EH (cell line): ENCODE measurements around the gene UBE2D2.

Experiments
- DNase-seq: peaks from one replicate; pipeline ENCODE4 v3.0.0-alpha.2; 2015; ENCODE audit warnings: low read depth

UBE2D2 gene

GRCh38 chr5:139660923-139661814 is 100.0 kb downstream of the UBE2D2 start:
- peak; percentile 97 for DNase-seq

GRCh38 chr5:139662617-139663016 is 101.5 kb downstream of the UBE2D2 start:
- no peak for DNase-seq

DNA sequence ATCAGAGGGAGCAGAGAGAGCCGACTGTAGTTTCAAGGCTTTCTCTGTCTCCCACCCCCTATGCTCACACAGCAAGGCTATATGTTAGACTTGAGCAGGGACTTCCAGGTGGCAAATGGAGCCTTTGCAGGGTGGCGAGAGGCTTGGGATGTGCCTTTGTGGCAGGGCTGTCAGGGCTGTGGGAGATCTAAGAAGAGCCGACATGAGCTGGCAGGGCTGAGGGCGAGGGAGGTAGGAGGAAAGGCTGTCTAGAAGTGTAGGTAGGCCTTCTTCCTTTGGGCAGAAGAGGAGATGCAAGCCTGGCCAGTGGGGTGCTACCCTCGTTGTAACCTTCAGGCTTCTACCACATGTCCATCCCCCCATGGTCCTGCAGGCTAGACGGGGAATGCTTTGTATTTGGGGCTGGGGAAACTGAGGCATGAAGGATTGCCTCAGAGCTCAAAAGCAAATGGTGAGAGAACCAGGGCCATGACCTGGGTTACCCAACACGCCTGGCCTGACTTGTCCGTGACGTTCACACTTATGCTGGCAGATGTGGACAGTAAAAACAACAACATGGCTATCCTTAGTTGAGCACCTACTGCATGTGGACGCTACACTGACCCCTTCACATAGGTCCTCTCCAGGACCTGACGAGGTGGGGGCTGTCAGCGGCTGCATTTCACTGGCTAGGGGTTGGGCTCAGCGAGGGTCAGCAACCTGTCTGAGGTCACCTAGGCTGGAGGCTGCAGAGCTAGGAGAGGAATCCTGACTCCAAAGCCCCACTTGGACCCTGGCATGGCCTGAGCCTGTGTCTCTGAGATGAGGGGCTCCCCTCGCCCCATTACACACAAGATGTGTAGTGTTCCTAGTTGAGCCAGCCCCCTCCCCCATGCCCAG is 102.3 kb downstream of the UBE2D2 start:
- DNase-seq: no peak

- no peak for DNase-seq
These were observed 103.1 kb downstream of the UBE2D2 start for GRCh38 chr5:139664086-139664693.

GRCh38 chr5:139664727-139665351 is 103.7 kb downstream of the UBE2D2 start:
- no peak for DNase-seq

DNA sequence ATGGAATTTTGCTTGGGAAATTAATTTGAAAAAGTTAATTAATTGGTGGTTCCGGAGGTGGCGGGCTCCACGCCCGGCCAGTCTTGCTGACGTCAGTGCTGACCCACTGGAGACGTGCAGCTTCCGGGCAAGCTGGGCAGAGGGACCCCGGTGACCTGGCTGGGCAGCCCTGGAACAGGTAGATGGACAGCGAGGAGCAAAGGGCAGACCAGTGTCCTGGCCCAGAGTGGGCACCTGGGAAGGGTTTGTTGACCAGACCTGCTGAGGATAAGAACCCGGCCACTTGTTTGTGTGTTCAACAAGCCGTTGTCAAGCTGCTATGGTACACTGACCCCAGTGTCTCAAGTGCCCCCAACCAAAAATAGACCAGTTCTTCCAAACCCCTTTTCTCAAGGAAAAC is 104.5 kb downstream of the UBE2D2 start:
- no peak for DNase-seq

- DNase-seq: no peak
These were observed 105.4 kb downstream of the UBE2D2 start for GRCh38 chr5:139666551-139666950.

DNA sequence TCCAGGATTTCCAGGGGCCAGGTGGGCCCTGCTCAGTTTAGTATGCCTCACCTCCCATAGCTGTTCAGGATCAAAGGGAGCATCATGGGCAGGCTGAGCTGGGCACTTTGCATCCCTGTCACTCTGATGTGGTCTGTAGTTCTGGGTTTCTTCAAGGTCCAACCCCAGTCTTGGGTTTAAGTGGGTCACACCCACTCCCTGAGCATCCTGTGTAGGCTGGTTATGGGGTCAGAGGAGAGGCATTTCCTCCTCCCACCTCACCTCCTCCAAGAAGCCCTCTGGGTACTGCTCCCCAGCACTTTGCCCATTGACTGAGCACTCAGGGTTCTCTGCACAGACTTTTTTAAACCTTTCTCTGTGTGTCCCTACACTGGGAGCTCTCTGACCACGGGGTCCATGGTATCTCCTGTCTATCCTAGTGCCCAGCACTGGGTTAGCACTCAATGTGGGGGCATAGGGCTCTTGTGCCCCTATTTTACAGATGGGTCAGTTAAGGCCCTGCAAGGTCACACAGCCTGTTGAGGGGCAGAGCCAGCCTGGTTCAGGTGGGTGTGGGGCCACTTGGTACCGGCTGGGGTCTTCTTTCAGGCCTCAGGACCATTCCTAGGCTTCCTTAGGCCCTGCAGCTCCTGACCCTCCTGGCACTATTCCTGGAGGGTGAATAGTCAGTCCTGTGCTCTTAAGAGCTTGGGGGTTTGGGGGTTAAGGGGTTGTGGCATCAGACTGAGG is 106.0 kb downstream of the UBE2D2 start:
- peak; percentile 57 for DNase-seq

- peak; percentile 69 for DNase-seq
These were observed 106.6 kb downstream of the UBE2D2 start for GRCh38 chr5:139667730-139668063.

DNA sequence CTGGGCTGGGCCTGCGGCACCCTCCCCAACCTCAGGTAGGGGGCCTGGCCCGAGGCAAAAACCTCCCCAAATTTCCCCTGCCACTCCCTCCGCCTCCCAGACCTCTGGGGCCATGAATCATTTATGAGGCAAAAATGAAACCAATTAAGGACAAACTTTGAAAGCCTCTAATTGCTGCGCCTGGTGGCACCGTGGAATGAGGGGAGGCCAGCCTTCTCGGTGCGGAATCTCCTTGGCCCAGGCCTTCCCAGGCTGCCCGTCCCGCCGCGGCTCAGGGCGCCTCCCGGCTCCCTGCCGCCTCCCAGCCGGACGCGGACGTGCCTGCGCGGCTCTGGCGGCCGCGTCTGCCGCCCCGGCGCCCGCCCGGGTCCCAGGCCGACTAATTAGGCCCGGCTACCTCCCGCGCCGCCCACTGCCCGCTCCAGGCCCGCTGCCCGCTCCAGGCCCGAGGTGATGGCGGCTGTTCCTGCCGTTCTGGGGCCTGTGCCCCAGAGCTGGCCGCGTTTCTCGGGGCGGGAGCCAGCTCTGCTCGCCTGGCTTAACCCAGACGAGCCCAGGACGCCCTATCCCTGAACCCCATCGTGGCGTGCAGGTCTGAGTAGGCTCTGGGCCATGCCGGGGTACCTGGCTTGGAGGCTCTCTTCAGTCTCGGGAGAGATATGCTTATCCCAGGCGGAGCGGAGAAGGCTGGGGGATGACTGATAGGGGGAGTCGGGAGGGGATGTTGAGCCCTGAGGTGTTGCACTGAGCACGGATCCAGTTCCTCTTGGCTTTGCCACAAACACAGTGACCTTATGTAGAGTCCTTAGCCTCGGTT is 107.1 kb downstream of the UBE2D2 start:
- peak; percentile 85 for DNase-seq

DNA sequence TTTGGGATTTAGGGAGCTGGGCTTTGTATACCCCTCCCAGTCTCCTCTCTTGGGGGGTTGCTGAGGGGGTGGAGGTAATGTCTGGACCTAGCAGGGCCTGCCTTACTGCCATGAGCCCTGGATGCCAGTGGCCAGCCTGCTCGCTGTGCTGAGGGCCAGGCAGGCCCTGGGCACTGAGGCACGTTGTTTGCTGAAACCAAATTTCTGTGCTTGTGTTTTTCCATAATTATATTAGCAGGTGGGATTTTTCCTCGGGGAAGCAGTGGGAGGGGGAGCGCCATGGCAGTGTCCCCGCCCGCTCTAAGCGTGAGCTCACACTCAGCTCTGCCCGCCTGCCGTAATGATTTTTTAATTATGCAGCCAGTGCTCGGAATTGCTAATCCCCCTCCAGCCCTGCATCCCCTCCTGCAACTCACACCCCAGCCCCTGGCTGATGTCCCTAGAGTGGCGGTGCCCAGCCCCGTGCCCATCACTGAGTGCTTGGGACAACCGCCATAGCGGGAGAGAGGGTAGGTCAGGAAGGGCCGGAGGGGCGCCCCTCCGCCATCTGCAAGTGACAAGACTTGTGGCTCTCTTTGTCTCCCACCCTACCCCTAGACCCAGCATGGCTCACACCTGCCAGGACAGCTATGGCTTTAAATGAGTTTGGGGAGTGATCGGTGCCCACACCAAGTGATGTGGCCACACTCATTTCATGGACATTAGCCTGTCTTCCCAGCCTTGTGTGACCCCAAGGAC is 108.0 kb downstream of the UBE2D2 start:
- no peak for DNase-seq

GRCh38 chr5:139669662-139670368 is 108.7 kb downstream of the UBE2D2 start:
- no peak for DNase-seq

- DNase-seq: no peak
These were observed 109.4 kb downstream of the UBE2D2 start for GRCh38 chr5:139670369-139671095.

DNA sequence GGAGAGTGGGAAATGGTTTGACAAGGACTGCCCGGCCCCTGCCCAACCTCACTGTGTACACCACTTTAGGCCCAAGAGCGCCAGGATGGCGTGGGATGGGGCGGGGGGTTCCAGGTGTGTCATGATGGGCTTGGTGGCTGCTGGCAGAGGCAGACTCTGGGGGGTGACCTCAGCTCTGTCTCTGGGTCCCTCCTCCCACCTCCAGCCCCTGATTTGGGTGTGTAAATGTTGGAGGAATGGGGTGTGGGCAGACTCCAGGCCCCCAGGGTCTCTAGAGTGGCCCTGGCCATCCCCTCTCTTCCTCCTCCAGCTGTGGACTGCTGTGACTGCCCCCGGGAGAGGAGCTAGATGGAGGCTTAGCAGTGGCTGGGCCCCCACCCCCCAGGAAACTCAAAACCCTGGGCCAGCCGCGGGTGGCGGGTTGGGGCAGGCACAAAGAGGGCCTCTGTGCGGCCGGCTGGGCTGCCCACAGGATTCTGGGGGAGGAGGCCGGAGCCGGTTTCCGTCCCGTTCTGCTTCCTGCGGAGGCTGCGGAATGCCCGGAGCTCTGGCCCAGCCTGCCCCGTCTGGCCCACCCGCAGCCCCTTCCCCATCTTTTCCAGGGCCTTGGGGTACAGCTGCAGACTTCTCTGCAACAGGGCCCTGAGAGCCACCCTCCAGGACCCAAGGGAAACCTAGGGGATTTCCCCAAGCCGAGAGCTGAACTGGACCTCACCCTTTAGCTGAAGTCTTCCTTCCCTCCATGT is 110.1 kb downstream of the UBE2D2 start:
- no peak for DNase-seq

GRCh38 chr5:139675213-139675612 is 114.1 kb downstream of the UBE2D2 start:
- DNase-seq: no peak

DNA sequence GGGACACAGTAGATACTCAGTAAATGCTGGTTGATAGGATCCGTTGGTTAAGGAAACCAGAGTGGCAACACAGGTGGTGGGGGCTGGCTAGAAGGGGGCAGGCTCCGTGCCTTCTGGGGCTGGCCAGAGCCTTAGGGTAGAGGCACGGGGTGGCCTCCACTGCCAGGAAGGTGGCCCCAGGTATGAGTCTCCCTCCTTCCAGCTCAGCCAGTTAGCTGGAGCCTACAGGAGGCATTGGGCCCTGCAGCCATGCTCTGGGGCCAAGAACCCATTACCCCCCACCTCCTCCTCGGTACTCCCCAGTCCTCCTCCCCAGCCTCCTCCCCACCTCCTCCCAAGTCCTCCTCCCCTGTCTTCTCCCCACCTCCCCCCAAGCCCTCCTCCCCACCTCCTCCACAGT is 114.7 kb downstream of the UBE2D2 start:
- no peak for DNase-seq

DNA sequence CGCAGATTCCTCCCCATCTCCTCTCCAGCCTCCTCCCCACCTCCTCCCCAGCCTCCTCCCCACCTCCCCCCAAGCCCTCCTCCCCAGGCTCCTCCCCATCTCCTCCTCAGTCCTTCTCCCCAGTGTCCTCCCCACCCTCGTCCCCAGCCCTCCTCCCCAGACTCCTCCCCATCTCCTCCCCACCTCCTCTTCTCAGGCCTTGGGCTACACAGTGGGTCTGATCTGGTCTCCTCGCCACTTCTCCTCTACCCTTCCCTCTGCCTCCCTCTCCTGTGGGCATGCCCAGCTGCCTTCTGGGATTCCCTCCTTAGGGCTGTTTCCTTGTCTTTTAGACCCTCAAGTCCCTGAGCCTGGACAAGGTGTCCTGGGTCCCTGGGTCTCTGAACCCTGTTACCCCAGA is 115.3 kb downstream of the UBE2D2 start:
- DNase-seq: no peak
